ENCODE measurements around the gene NID2. TPM values are rescaled to one million over a fixed set of nuclear protein-coding genes. Genes with fewer than 3 reads are reported as not detected.

Gene NID2
- total RNA-seq, 1 experiment from 2014 or later: not detected

DNA sequence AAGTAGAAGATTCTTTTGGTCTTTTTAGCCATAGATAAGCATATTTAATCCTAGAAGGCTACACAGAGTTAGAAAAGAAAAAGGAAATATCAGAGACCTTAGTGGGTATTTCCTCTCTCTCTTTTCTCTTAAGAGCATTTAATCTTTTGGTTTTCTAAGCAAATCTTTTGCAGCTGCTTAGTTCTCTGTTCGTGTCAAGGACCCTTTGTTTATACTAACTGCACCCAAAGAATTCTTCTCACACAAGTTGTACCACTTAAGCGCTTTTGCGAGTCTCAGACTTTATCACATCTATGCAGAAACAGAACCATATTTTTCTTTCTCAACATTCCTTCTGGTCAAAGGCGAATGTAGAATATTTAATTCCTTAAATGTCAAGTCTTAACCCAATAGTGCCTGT, 17.9 kb upstream of the NID2 start:
- no peak for DNase-seq (ENCODE audit: low read depth, low spot score)
- in situ Hi-C loops (cut with HindIII; ENCODE audit: low pct_unique_long_range_greater_than_20kb, low sequenced_read_pairs): no loop called here

DNA sequence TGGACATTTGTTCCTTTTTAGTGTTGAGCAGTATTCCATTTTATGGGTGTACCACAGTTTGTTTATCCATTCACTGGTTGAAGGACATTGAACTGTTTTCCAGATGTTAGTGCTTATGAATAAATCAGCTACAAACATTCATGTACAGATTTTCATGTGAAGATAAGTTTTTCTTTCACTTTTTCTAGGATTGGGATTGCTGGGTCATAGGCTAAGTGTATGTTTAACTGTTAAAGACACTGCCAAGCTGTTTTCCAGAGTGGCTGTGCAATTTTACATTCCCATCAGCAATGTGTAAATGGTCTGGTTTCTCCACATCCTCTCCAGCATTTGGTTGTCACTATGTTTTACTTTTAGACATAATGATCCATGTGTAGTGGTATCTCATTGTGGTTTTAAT, 14.0 kb upstream of the NID2 start:
- in situ Hi-C loops (cut with HindIII; ENCODE audit: low pct_unique_long_range_greater_than_20kb, low sequenced_read_pairs): no loop called here
- DNase-seq (ENCODE audit: low read depth, low spot score): no peak

DNA sequence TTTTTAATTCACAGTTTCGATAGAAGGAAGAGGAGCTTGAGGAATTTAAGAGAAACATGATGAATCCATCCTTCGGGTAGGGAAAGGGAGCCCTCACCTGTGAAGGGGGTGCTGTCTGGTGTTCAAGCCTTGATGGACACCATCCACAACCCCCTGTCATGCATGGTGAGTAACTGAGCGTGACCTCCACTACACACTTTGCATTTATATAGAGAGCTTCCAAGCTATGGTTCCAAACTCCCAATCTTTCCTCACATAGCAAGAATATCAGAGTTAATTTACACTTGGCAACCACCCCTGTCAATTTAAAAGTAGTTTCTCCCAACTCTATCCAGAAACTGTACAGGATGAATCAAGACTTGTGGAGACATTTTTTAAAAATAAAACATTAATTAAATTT, 13.1 kb upstream of the NID2 start:
- no peak for DNase-seq (ENCODE audit: low read depth, low spot score)
- in situ Hi-C loops (cut with HindIII; ENCODE audit: low pct_unique_long_range_greater_than_20kb, low sequenced_read_pairs): no loop called here

DNA sequence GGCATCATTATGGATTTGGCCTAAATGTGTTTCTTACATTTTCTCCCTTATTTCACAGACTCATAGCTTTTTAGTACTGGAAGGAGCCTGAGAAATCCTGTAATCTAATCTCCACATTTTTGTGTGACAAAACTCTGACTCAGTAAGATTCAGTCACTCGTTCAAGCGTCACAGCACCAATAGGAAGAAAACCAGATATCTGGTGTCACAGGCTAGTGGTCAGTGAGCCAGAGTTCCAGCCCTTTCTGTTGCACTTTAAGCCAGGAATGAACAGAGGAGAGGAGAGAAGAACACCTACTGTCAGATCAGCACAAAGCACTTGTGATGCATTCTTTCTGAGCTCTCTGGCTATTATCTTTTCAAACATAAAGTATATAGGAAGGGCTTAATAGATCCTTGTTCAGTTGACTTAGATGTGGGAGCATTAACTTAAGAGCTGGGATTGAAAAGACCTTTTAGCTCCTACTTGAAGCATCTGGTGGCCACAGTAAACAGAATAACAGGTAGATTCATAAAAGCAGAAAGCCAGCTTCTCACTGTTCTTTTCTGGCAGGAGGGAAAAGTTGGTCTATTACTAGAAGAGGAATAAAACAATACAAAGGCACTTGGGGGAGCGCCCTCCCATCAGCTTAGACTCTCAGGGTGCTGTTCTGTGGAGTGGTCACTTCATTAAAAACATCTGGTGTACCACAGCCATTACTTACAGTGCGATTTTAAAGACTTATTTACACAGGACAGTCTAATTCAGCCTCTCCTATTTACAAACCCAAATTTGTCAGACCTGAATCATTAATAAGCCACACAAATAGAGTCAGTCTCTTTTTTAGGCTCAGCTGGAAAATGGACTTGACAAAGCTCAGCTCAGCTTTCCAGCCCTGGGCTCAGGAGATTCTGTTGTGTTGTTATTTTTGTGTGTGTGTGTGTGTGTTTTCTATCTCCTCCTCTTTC, 12.2 kb upstream of the NID2 start:
- DNase-seq (ENCODE audit: low read depth, low spot score): no peak
- in situ Hi-C loops (cut with HindIII; ENCODE audit: low pct_unique_long_range_greater_than_20kb, low sequenced_read_pairs): no loop called here

DNA sequence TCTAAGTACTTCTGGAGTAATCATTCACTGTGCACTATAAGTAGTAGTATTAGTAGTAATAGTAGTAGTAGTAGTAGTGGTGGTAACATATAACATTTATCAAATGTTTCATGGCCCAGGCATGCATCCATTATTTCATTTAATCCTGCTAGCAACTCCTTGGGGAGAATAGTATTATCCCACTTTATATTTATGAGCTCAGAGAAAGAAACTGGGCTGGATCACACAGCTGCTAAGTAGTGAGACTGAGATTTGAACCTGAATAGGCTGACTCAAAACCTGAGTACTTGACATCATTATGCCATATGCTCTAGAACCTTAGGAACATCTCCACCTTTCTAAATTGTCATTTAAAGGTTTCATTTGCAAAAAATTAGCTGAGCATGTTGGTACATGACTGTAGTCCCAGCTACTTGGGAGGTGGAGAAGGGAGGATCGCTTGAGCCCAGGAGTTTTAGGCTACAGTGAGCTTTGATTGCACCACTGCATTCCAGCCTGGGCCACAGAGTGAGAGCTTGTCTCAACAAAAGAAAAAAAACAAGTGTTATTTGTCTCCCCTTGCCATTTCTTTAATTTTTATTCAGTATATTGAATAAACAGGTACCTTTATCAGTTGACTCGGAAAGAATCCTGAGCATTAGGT, 11.4 kb upstream of the NID2 start:
- in situ Hi-C loops (cut with HindIII; ENCODE audit: low pct_unique_long_range_greater_than_20kb, low sequenced_read_pairs): no loop called here
- no peak for DNase-seq (ENCODE audit: low read depth, low spot score)

DNA sequence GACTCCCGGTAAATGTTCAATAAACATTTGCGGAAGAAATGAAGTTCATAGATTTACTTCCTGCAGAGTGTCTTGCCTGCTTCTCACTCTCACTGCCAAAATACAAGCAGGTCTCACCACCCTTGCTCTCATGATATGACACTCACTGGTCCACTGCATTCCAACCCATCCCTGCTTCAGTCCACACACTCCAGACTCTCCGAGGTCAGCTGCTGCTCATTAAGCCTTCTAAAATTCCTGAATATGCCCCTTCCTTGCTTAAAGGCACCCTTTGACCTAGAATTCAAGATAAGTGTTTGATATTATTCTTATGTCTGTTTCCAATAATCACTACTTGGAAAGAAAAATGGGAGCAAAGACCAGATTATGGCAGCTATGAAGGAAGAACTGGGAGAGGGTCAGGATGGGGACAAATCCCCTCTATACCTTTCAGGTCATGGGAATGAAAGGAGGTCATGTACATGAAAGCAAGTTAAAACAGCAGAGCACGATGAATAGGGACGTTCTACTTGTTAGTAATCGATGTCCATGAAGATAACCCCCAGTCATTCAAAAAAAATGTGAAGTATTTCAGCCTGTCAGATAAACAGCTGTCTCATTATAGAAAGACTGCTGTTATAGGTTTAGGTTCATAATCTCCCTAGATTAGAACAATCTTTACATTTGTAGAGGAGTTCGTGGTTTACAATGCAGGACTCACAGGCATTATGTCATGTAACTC, 10.5 kb upstream of the NID2 start:
- DNase-seq (ENCODE audit: low read depth, low spot score): no peak
- in situ Hi-C loops (cut with HindIII; ENCODE audit: low pct_unique_long_range_greater_than_20kb, low sequenced_read_pairs): no loop called here

DNA sequence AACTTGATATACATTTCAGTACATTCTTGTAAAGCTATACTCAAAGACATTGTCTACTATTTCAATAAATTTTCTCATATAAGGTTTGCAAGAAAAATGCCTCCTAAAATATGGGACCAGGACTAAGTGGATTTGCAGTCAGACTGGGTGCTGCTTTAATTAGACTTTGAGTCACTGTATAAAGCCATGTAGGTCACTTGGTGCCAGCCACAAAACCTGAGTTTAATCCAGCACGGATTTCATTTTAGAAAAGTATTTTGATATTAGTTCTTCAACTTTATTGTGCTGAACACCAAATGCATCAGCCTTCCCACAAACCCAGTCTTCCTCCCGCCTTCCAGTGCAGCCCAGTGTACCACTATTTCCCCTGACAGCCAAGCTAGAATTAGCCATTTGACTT, 9.9 kb upstream of the NID2 start:
- no peak for DNase-seq (ENCODE audit: low read depth, low spot score)
- in situ Hi-C loops (cut with HindIII; ENCODE audit: low pct_unique_long_range_greater_than_20kb, low sequenced_read_pairs): no loop called here

DNA sequence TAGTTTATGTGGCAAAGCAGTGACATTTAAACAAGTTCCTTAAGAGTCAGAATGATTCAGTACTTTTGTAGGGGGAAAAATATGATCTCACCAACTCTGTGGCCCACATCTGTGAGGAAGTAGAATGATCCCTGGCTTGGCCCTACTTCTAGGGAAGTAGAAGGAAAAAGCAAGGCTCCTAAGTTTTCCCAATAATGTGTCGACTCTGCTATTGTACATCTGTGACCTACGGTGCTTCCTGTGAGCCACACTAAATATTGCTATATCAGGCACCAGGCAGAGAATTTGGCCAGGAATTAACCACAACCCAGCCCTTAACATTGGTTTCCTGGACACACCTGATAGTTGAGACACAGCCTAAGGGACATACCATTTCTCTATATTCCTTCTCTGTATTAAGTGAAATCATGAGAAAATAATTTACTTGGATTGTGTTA, 9.3 kb upstream of the NID2 start:
- in situ Hi-C loops (cut with HindIII; ENCODE audit: low pct_unique_long_range_greater_than_20kb, low sequenced_read_pairs): no loop called here
- no peak for DNase-seq (ENCODE audit: low read depth, low spot score)

DNA sequence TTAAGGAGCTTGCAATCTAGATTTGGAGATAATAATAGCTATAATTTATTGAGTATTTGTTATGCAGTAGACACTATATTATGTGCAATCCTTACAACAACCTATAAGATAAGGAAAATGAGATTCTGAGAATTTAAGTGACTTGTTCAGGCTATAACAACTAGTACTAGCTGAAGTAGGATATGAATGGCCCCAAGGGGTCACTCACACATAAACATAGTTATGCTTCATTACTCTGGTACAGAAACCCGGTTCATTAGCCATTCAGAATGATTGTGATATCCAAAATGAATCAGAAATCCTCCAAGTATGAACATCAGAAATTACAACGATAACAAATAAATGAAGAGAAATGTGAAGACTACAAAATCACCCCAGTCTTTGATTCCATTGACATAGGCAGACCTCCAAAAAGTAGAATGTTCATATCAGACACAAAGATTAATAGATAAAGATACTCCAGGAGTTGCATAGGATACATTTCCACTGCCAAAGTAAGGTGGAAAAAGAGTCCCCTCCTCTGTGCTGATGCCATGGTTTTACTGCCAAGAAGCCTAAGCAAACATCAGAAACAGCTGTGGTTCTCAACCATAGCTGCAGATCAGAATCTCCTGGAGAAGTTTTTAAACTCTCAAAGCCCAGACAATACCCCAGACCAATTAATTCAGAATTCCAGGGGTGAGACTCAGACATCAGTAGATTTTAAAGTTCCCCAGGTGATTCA, 8.6 kb upstream of the NID2 start:
- in situ Hi-C loops (cut with HindIII; ENCODE audit: low pct_unique_long_range_greater_than_20kb, low sequenced_read_pairs): no loop called here
- no peak for DNase-seq (ENCODE audit: low read depth, low spot score)

DNA sequence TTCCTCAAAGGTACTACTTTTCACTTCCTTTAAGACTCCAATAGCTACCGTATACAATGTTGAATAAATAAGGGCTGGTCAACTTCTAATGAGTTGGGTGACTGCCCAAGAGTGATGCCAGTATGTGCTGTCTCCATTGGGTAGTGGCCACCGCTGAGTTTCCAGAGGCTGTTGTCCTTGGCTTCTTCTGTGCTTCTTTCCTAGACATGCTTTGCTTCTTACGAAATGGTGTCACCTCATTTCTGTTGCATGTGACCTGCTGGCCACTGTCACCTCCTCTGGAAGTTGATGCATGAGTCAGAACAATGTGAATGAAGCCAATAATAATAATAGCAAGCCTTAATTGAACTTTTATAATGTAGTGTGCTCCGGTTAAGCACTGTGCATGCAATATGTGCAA, 7.5 kb upstream of the NID2 start:
- in situ Hi-C loops (cut with HindIII; ENCODE audit: low pct_unique_long_range_greater_than_20kb, low sequenced_read_pairs): no loop called here
- no peak for DNase-seq (ENCODE audit: low read depth, low spot score)

DNA sequence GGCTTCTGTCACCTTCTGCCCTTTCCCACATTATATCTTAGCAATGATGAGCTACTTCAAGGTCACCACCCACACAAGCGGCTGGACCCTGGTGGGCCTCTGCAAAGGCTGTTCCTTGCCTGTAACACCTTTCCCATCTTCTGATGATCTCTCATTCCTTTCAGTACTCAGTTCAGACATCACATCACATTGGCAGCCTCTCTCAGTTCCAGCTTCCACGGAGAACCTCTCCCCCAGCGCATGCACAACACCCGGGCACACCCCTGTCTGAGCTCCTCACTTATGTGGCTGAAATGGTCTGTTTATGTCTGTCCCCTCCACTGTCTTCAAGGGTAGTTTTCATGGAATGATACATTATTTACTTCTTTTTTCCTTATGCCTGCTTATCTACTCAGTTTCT, 6.5 kb upstream of the NID2 start:
- no peak for DNase-seq (ENCODE audit: low read depth, low spot score)
- in situ Hi-C loops (cut with HindIII; ENCODE audit: low pct_unique_long_range_greater_than_20kb, low sequenced_read_pairs): no loop called here

DNA sequence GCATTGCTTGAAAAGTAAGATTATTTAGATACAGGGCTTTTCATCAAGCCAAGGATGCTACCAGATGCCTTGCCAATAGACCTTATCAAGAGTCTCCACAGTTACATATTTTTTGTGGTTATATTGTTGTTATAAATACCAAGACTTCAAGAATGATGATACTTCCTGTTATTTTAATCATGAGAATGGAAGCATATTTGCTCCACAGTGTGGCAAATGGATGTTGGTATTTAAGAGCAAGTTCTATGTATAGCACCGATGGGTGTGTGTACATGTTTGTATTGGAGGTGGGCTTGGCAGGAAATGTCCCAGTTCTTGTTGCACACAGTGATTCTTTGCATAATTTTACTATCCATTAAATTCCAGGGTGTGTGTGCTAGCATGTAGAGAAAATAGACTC, 4.4 kb upstream of the NID2 start:
- DNase-seq (ENCODE audit: low read depth, low spot score): no peak
- in situ Hi-C loops (cut with HindIII; ENCODE audit: low pct_unique_long_range_greater_than_20kb, low sequenced_read_pairs): no loop called here

DNA sequence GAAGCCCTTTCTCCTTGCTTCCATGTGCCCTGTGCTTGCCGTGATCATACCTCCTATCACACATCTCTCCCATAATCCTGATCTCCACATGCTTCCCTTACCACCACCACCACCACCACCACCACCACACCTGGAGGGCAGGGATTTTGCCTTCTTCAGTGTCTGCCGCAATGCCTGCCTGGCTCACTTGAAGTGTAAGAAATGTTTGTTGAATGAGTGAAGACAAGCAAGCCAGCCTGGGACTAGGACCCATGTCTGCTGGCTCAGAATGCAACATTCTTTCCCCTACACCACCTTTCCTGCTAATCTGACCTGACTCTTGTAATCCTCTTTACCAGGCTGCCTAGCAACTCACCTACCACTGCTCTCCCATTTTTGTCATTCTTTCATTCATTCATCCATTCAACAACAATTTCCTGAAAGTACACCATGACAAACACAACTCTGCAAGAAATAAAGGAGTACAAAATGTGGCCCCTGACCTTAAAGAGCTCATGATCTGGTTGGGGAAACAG, 3.5 kb upstream of the NID2 start:
- no peak for DNase-seq (ENCODE audit: low read depth, low spot score)
- in situ Hi-C loops (cut with HindIII; ENCODE audit: low pct_unique_long_range_greater_than_20kb, low sequenced_read_pairs): no loop called here

DNA sequence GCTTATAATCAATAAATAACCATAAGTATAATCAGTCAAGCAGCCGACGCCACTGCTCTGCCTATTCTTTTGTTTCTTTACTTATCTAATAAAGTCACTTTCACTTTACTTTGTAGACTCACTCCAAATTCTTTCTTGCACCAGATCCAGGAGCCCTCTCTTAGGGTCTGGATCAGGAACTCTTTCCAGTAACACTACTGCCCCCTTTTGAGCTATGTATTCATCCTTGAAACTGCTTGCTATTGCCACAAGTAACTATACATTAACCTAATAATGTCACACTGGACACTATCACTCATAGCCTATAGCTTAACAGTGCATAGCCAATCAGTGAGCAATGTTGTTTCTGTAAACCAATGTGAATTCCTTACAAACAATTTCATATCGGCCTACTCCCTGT, 2.8 kb upstream of the NID2 start:
- peak; percentile 41 for DNase-seq (ENCODE audit: low read depth, low spot score)

DNA sequence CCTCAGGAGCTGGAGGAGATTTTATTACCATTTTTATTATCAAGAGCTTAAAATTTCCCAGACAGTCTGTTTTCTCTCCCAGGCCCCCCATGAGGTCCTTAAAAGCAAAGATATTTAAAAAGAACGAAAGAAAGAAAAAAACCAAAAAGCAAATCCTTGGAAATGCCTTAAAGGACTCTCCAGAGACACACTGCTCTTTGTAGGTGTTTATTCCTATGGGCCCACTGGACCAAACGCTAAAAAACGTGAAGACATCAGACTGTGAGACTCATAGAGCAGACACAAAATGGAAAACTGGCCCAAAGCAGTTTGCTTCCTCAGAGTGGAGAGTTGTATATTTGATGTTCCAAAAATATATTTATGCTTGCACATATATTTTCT, 1.2 kb upstream of the NID2 start:
- in situ Hi-C loops (cut with HindIII; ENCODE audit: low pct_unique_long_range_greater_than_20kb, low sequenced_read_pairs): no loop called here
- DNase-seq (ENCODE audit: low read depth, low spot score): no peak

More for the DNA sequence above, 2.8 kb upstream of the NID2 start:
- in situ Hi-C loops (cut with HindIII; ENCODE audit: low pct_unique_long_range_greater_than_20kb, low sequenced_read_pairs): no loop called here

DNA sequence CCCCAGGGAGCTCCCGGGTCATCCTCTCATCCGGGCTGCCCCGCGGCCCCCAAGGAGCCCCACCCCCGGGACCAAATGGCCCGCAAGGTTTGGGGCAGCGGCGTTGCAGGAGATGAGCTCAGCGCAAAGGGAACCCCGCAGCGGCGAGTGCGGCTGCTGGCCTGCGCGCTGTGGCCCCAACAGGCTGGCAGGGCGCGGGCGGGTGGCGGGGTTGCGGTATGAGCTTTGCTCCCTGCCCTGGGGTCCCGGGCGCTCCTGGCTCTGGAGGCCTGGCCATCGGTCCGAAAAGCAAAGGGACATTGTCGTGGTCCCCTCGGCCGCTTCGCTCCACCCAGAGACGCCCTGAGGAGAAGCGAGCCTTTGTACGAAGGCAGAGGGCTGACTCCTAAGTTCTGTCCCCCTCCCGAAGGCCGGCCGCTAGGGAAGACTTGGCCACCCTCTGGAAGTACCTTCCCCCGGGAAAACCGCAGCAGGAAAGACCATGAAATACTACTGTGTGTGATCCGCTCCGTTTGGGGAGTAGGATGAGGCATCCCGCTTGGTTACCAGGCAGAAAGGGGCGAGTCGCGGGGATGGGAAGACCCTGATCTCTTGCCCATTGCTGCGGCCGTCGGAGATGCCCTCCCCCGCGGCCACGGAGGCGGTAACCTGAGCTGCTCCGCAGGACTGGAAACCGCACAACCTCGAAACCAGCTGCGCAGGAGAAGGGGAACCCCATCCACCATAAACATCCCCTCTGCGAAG, 620 bp upstream of the NID2 start:
- DNase-seq (ENCODE audit: low read depth, low spot score): no peak
- in situ Hi-C loops (cut with HindIII; ENCODE audit: low pct_unique_long_range_greater_than_20kb, low sequenced_read_pairs): no loop called here

All from SK-MEL-5 (cell line).